NCI-H1417 treated with DMSO at 0.1 percent for 48 hours (cell line): ENCODE measurements around the gene FREM1.

Experiments
- DNase-seq: peaks from one replicate; lab custom pipeline; 2025; lab: John Stamatoyannopoulos, UW

The FREM1 gene

DNA sequence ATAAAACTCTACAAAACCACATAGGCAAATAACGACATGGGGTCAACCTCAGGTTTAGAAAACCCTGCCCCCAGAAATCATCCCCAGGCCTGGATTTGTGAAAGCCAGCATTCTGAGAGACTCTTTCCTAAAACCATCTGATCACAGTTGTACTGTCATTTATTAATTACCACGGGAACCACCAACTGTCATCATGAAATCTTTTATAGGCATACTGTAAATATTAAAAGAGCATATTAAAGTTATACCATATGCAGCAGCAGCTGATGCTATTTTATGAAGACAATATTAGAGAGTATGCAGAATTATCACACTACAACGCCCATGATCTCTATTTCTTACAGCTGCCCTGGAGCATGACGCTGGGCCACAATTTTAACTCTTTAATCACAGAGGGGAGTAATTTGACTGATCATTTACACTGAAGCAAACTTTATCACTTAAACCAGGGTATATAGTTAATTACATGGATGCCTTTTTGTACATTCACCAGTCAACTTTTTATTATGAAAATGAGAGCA is 208.0 kb downstream of the FREM1 start:
- DNase-seq = no peak

DNA sequence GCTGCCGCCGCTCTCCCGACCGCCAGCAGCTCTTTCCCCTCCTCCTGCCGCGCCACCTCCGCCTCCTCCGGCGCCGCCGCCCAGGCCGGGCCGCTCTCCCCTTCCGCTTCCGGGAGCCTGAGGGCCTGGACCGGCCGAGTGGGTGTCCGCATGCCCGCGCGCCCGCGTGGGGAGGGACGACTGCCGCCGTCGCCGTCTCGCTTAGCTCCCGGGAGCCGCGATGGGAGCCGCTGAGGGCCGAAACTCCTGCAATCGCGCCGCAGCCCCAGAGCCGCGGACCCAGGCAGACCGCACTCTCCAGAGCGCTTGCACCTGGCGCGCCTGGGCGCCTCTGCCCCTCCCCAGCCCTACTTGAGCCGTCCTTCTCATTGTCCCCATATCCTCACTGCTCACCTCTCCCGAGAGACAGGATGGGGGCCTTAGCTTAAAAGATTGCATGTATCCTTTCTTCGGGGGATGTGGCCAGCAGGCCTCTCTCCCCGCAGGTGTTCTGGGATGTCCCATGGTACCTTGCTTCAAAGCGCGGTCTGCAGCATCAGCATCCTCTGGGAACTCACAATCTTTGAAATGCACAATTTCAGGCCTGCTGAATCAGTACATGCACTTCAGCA is 216.9 kb downstream of the FREM1 start, which contains the start of gene ZDHHC21:
TSS of gene ZDHHC21 (minus strand) at position 182 of the 611 bp plus-strand sequence. CDS start 19,092 bp downstream, outside the sequence.
- DNase-seq = no peak

DNA sequence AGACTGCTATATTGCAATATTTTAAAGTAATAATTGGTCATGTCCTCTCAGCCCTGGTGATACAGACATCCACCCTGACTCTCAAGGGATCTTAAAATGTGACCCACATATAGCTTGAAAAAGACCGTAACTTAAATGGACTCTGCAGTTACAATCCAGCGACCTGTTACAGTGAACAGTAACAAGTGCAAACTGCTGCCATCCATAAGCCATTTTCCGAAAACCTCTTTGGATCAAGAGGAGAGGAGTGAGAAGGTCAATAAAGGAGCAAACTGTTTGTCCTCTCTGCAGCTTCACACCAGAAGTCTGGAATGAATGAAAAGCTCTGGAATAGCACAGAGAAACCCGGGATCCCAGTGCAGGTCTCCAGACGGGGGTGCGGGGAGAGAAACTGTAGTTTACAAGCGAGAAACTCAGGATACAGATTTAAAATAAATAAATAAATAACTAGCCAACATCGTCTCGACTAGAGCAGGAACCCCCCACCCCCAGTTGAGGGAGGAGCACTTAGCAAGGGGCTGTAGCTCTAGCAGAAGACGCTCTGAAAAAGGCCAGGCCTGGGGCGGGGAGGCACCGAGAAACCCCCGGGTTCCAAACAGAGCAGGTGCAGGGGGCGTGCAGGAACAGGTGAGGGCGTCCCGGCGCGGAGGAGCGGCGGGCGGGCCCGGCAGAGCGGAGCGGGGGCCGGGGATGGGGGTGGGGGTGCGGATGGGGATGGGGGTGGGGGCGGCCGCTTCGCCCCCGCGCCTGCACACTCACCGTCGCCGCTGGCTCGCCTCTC is 217.6 kb downstream of the FREM1 start:
- DNase-seq = no peak

DNA sequence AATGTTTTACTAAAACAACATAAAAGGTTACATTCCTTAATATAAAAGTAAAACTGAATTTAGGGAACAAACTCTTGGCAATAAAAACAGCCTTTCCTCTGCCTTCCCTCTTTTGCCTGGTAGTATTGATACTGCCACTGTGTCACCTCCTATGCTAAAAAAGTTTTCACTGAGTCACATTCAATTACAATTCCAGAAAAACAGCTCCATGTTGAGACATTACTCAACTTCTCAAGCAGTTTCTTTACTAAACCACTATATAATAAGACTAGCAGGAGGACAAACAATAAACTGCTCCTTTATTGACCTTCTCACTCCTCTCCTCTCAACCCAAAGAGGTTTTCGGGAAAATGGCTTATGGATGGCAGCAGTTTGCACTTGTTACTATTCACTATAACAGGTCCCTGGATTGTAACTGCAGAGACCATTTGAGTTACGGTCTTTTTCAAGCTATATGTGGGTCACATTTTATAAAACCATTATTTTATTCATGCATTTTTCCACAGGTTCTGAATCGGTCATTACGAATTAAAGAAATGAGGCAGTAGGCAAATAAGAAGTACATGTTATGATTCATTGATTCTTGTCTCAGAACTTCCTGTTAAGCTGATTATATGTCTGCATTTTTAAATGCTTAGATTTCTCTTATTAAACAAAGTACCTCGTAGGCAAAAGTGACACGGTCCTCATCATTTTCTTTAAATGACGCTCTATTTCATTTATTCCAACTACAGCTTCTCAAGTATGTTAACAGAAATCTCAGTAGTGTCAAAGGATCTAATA is 219.1 kb downstream of the FREM1 start:
- DNase-seq = no peak

DNA sequence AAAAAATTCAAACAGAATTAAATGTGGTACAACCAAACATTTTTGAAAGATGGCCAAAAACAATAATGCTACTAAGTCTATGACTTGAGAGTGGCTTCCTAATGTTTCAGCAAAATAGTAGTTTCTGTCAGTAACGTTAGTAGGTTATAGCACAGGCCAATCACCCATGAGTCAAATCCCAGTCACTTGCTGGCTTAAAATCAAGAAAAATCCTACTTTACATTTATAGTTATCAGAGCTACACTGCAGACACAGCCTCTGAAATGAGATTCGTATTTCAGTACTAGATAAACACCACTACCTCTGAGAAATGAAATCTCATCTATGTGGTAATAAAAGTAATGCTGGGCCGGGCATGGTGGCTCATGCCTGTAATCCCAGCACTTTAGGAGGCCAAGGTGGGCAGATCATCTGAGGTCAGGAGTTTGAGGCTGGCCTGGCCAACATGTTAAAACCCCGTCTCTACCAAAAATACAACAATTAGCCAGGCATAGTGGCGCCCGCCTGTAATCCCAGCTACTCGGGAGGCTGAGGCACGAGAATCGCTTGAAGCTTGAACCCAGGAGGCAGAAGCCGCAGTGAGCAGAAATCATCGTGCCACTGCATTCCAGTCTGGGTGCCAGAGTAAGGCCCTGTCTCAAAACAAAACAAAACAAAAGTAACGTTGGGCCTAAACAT is 223.0 kb downstream of the FREM1 start:
- DNase-seq = no peak

DNA sequence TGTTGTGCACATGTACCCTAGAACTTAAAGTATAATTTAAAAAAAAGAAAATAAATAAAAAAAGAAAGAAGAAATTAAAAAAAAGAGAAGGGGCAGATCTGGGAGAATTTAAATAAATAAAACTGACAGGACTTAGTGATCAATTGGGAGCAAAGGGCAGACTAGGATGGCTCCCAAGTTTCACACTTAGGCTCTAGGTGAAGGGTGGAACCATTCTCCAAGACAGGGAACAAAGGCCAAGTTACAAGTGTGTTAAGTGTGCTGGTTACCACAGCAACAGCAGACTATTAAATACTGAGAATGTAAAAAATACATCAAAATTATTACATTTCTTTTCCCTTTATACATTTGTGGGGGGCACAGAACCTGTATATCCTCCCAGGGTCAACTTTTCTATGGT is 224.1 kb downstream of the FREM1 start:
- no peak for DNase-seq
